GM19455 (cell line): ENCODE measurements around the gene SDCCAG8.

Experiments used
- ATAC-seq: cut with Tn5 transposase; IDR thresholded peaks from one replicate; pipeline ENCODE4 v1.9.1; 2021; ENCODE audit not compliant: unreplicated experiment

The SDCCAG8 gene

DNA sequence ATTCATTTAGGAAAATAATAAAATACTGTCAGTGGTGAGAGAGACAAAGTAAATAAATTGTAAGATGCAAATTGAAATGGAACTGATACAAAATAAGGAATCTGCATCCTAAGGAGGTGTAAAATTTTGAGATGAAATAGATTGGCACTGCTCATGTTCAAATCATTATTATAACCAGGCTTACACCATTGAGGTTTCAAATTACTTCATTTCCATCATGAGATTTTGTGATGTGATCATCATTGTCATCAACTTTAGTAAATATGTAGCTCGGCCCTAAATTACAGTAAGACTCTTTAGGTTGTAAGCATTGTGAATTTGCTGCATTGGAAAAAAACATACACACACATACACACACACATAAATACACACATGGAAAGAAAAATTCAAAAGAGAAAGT, 123.4 kb downstream of the SDCCAG8 start:
- ATAC-seq, result no peak

DNA sequence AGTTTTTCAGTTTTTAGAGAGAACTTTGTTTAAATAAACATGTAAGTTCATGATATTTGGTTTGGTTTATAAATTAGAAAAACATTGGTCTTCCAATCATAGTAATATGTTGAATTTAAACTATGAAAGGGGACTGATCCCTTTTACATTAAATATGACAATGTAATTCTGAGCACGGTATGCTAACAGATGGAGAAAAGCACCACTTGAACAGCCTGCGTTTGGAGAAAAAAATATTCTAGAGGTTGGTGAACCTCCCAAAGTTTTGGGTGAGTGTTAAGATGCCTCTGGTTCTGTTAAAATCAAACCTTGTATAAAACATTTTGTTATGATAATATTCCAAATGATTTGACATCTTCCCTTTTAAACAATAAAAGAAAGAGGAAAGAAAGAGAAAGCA, 123.9 kb downstream of the SDCCAG8 start:
- no peak for ATAC-seq

DNA sequence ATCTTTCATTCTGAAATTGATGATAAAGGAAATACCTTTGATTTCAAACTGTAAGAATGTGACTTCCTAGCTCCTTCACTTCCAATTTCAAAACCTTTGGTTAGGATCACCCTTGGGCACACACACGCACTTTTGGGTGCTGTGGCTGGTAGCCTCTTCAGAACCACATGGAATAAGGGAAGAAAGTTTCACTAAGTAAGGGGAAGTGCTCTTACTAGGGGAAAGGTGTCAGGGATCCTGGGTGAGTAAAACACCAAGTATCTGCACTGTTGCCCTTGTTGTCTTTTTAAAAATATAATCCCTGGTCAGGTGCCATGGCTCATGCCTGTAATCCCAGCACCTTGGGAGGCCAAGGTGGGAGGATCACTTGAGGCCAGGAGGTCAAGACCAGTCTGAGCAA, 132.4 kb downstream of the SDCCAG8 start:
- no peak for ATAC-seq

DNA sequence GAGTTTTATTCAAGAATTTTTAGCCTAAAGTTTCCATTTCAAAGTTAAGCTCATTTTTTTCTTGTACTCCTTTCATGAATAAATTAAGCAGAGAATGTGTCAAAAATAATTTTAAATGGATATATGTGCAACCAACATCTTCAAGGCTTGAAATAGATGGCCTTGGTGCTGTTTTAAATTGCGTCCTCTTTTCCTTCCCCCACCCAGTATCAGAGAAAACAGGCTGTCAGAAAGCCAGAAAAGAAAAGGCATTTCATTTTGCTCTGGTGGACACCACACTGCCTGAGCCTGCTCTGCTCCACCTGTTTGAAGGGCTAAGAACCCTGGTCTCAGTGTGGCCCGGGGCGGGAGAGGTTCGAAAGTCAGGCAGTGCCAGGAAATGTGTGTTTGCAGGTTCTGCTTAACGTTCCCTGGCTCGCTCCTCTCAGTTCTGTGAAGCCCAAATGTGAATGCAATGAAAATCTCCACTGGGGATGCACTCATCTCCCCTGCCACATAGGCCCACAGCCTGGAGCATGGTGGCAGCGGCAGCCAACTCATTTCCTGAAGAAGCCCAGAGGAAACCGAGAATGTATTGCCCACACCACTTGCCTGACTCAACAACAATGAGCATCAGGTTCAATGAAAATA, 134.4 kb downstream of the SDCCAG8 start:
- no peak for ATAC-seq

DNA sequence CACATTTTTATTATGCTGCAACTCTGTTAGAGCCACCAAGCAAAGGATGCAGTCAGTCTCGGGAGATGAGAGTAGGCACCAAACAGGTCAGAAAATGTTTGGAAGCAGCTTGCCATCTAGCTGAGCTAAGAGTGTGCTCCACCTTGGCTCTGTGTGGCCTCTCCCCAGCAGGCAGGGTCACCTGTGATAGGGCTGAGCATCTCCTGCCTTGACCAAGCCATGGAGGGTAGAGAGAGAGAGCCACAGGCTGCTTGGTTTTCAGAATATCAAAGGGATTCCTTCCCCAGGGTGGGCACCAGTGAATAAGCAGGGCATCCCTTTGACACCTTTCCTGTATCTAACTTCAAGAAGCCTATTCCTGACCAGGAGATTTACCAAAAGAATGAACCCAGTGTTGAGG, 135.5 kb downstream of the SDCCAG8 start:
- no peak for ATAC-seq

DNA sequence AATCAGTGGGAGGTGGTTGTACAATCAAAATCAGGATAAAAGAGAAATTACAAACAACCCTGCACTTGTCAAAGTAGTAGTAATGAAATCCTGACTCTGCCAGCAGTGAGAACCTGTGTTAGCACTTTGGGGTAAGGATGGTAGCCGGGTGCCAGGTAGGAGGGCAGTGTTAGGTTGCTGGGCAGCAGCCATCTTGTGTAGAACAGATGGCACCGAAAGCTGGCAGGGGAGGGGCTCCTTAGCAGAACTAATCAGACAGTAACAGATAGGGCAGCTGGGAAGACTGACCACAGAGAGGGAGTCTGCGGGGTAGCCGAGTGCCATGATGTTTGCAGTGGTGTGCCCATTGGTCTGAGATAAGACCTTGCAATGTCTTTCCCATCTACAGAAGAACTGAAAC, 137.3 kb downstream of the SDCCAG8 start:
- ATAC-seq, result no peak

DNA sequence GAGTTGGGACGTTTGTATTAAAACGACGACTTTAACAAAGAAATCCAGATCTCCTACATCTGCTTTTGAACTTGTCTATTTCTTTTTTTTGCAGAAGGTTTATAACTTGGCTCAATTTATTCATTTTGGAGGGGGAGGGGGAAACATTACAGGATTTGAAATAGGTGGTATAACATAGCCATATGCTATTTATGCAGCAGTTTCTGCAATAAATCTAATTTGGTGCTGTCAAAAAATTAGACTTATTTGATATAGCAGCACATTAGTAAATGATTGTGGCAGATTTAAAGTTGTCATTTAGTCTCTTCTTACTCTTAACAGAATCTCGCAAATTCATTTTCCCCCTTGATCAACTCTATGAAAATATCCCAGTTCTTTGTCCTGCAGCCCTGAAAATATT, 138.2 kb downstream of the SDCCAG8 start:
- no peak for ATAC-seq

DNA sequence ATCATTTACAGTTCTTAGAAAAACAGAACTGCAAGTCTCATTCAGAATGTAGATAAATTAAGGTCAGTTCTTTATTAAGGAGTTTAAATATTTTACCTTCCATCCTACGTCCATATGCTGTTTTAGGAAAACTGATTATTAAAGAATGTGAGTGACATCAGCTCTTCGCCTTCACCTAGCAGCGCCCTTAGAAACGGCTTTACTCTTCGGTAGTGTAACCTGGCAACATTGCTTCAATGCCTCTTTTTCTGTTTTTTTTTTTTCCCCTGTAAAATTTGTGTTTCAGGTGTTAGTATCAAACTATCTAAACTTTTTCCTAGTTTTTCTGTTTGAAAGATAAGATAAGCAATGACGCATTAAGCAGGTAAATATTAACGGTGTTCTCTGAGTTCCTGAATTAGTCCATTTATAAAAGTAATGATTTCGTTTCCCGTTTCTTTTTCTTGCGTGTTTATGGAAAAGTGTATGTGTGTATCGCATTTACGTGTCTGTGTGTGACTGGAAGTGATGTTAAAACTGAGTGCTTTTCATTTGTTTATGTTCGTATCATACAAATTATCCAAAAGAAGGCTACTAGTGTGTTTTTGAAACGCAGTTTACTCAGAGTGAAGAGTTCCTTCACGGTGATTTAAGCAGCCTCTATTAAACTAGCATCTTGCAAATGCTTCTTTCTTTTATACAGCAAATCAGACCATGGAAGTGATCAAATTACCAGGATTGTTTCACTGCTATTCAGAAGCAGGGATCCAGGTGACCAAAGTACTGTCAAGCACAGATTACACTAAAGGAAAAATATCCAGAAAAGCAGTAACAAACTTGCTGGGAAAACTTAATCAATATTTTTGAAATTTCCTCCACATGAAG, 139.0 kb downstream of the SDCCAG8 start:
- no peak for ATAC-seq

DNA sequence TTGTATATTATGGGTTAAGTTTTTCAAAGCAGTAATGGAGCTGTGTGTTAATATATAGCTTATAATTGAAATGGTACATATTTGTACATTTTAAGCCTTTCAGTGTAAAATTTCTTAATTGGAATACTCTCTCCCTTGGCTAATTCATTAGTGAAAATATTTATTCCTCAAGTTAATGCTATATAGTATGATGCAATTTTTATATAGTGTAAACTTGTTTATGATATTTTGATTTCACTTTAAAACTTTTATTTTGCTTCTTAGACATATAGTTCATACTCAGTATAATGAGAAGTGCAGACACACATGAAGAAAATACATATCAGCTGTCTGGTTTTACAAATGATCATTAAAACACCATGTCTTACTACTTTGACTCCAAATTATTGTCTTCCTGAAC, 140.6 kb downstream of the SDCCAG8 start:
- ATAC-seq, result no peak

DNA sequence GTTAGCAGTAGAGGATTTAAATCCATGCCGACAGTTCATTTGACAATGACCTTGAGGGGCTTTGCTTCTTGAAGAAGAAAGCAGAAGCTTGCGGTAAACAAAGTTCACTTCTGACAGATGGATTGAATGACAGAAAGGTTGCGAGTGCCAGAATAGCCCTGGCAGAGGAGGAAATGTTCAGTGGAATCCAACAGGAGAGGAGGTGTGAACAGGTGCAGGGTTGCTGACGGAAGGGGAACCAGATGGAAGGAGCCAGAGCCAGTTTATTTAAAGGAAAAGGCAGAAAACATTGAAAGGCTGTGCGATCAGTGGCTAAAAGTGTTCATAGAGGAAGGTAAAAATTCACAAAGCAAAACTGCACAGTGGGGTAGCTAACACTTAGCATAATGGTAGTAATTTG, 141.0 kb downstream of the SDCCAG8 start:
- ATAC-seq, result no peak

DNA sequence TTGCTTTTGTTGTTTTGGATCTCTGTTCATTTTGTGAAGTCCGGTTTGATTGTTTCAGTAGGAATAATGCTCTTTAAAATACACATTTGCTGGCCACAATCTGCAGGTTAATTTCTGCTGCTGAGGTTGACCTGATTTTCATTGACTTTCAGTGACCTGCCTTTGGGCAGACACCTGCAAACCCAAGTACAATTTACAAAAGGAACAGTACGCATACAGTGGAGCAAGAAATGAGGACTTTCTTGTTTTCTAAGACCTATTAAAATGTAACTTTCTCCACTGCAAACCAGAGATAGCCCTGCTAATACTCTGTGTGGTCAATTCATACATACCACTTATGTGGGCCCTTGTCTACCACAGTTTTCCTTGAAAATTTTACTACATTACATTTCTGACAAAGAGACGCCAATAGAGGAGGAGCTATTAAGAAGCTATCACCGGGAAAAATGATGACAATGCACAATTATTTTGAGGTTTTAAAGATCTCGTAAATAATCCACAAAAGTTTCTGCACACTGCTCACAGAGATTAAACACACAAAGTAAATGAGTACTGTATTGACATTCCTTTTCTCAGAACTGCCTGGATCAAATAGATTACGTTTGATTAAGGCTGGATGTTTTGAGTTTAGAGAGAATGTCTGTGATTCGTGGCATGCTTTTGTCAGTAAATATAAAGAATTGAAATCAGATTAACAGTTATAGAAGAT, 141.9 kb downstream of the SDCCAG8 start:
- ATAC-seq, result no peak

DNA sequence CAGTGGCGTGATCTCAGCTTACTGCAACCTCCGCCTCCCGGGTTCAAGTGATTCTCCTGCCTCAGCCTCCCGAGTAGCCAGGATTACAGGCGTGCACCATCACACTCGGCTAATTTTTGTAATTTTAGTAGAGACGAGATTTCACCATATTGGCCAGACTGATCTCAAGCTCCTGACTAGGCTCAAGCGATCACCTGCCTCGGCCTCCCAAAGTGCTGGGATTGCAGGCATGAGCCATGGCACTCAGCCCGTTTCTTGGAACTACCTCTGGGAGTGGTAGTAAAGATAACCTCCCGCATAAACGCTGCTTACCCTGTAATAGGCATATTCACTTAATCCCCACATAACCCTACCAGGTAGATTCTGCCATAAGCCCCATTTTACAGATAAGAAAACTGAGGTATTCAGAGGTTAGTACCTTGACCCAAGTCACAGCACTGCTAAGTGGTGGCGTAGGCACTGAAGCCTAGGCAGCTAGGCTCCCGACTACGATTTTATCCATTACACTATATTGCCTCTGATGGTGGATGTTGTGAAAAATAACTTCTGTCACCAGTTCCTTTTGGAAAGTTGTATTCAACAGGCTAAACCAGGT, 143.8 kb downstream of the SDCCAG8 start:
- ATAC-seq, result no peak

DNA sequence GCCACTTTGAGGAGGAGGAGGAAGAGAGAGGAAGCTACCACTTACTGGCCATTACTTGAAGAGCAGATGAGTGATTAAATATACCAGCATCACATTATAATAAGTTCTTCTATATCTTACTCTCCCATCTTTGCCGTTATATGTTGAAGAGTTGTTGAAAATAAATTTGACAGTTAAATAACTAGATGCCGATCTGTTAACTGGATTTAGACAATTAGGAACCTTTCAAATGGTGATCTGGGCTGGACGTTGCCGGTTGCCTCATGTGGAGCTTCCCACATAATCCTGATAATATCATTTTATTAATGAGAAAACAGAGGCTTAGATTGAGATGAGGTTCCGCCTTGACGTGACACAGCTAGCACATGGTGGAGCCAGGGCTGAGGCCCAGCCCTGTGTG, 147.0 kb downstream of the SDCCAG8 start:
- no peak for ATAC-seq

DNA sequence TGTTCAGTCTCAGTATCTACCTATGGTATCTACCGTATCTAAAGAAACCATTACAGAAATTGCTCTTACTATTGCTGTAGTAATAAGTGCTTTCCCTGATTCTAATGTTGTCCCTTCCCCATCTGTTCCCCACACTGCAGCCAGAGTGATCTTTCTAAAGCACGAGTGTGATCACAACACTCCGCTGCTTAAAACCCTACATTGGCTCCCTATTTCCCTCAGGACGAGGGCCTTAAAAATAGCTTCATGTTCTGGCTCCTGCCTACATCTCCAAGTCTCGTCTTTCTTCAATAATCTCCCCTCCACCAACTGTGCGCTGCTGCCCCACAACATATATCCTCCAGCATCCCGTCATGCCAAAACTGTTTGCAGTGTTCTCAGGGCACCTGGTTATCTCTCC, 150.6 kb downstream of the SDCCAG8 start:
- no peak for ATAC-seq

DNA sequence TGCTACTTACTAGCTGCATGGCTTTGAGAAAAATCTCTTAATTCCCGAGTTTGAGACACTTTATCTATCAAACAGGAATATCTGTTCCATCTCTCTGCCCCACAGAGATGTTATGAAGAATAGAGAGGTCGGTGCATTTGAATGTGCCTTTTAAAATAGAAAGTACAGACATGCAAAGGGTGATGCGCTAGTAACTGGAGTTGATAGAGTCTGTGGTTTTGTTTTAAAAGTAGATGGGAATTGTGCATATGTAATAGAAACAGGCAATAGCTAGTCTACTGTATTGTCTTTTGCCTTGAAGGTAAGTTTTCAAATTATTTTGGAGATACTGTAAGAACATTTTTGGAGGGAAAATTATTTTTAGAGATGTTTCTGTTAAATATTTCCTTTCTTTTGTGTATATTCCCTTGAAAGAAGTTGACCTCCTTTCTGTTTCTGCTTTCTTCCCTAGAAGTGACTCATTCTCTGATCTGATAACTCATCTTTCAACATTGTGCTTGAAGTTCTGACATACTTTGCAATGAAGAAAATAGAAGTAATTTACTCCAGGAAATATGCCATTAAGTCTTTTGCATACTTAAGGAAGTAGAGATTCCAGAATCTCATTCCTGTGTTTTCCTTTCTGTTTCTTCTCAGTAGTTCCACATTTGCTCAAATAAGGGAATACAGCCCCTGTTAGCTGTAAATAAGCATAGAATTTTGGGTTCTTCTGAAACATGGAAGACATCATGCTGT, 151.6 kb downstream of the SDCCAG8 start:
- ATAC-seq, result no peak

DNA sequence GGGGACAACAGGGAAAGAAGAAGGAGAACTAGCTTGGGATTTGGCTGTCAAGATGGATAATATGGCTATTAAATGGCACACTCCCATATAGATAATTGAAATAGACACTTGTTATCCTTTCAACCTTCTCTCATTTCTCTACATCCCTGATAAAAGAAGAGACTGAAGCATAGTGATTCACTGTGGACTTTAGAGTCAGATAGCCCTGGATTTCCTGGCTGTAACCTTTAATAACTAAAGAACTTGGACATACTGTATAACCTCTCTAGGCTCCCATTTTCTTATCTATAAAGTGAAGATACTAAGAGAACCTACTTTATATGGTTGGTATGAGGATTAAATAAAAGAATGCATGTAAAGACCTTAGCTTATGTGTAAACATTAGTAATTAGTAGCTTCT, 152.6 kb downstream of the SDCCAG8 start:
- no peak for ATAC-seq

DNA sequence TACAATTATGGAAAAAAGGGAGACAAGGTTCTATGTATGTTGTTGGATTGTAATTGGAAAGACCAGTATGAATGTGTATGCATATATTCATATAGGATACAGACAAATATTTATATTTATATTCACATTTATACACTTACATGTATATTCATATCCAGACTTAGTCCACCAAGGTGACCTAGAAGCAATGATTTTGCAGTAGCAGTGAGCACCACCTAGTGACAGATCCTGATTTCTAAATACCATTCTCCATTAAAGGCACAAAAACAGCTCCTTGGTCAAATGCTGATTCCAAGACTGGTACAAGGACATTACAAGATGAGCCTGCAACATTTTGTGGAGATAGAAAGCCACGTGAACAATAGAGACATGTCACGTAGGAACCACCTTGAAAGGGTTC, 153.4 kb downstream of the SDCCAG8 start:
- no peak for ATAC-seq

DNA sequence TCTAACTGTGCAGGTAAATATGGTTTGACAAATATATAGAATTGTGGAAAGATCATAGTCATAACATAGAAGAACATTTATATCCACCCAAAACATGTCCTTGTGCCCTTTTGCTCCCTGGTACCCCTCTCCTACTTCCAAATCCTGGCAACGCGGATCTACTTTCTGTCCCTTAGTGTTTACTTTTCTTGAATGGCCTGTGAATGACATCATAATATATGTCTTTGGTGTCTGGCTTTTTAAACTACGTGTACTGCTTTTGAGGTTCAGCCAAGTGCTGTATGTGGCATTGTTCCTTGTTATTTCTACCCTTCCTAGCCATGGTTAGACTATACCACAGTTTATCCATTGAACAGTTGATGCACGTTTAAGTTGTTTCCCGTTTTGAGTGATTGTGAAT, 155.6 kb downstream of the SDCCAG8 start:
- no peak for ATAC-seq

DNA sequence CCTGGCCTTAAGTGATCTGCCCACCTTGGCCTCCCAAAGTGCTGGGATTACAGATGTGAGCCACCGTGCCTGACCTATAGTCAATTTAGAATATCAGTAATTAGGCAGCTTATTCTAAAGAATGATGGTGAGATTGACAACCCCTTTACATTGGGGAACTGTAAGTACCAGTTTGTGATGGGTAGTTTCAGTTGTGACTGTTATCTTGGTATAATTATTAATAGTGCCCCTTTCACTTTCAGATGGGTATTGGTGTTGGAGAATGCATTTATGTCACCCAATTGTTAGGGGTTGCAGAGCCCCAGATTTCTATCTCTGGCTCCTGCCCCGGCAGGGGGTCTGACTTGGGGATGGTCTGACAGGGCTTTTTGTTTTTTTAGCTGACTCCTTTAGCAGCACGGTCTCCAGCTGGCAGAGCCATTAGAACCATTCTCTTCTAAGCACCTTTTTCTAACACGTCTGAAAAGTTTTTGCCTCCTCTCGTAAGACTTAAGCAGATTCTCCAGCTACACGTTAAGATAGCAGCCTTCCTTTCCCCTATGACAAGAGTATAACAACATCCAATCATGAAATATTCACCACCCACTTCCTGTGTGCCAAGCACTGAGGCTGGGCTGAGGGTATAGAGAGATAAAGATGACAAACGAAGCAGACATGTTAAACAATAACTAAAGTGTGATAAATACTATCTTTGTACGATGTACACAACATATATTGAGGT, 157.8 kb downstream of the SDCCAG8 start:
- ATAC-seq, result no peak

DNA sequence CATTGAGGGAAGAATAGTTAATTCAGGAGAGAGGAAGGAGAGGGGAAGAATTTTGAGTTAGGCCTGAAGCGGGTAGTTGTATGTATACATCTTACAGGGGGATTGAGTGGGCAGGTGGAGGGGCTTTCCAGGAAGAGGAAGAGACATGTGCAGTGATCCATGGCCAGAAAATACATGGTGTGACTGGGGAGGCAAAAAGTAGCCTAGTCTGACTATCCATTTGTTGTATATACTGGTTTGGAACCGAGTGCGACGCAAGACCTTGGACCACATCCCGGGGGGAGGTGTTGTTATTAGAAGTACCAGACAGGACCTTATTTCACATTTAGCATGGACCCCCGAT, 158.3 kb downstream of the SDCCAG8 start:
- ATAC-seq, result no peak
